GM18520 (cell line): Measurements from ENCODE around the gene ADAM8.

Source experiments
- ATAC-seq: cut with Tn5 transposase; IDR thresholded peaks from one replicate; pipeline ENCODE4 v1.9.1; 2021; ENCODE audit not compliant: unreplicated experiment

Gene ADAM8

DNA sequence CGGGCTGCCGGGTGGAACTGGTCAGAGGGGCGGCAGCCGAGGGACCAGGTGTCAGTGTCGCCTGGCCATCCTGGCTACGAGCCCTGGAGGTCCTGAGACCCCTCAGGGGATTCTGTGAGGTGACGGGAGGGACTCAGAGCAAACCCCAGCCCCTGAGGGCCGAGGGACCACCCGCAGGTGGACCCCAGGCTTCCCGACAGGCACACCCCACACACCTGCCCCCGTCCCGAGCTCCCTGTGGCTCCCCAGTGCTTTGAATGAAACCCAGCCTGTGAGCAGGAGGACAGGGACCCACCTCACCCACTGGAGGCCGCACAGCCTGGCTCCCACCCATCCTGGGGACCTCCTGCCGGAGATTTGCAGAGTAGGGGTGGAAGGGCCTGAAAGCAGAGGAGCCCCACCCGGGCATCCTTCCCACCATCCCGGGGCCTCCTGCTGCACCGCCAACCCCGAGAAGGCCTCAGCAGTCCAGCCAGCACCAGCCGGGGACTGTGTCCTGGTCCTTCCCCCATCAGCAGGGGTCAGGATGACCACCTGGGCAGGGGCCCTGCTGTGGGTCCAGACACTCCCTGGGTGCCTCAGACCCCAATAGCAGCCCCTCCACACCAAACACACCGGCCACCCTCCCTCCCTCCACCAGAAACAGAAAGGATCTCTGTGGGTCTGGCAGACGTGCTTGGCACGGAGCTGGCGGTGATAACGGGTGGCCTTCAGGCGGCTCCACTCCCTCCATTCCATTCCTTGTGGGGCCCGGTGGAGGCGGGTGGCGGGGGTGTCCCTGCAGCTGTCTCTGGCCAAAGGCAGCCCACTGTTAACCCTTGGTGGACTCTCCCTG is 25.1 kb downstream of the ADAM8 start:
- no peak for ATAC-seq

DNA sequence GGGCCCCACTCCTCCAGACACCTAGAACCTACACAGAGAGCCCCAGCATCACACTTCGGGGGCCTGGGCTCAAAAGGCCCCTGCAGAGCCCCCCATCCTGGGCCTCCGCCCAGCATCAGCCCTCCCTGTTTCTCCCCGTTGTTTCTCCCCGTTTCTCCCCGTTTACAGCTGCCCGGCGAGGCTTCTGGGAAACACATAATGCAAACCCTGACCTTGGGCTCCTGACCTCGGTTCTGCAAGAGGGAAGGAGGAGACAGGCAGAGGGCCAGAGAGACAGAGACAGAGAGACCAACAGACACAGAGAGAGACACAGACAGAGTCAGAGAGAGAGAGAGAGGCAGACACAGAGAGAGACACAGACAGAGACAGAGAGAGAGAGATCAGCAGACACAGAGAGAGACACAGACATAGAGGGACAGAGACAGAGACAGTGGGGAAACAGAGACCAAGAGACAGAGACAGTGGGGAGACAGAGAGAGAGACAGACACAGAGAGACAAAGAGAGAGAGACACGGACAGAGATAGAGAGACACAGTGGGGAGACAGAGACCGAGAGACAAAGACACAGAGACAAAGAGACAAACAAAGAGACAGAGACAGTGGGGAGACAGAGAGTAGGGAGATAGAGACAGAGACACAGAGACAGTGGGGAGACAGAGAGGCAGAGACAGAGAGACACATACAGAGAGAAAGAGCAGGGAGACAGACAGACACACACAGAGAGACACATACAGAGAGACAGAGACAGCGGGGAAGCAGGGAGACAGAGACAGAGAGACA is 26.5 kb downstream of the ADAM8 start:
- no peak for ATAC-seq

DNA sequence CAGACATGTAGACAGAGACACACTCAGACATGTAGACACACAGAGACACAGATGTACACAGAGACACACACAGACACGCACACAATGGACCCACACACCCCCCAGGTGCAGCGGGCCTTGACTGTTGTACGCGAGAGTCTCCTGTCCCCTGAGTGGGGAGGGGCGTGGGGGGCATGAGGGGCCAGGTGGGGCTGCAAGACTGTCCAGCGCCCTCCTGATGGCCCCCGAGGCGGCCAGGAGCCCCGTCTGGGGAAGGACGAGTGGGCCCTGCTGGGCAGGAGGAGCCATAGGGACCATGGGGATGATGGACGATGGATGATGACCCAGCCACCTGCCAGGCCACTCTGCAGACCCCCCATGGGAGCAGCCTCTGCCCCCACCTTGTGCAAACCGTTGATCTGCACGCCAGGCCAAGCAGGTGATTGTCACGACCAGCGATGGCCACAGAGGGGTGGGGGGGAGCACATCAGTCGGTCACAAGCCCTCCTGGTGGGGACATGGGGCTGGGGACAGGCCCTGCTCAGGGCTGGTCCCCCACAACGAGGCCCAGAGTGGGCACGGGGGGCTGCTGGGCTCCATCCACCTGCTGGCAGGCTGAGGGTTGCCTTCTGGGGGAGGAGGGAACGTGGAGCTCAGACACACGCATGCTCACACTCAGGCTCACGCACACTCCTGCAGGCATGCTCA is 27.4 kb downstream of the ADAM8 start:
- no peak for ATAC-seq

DNA sequence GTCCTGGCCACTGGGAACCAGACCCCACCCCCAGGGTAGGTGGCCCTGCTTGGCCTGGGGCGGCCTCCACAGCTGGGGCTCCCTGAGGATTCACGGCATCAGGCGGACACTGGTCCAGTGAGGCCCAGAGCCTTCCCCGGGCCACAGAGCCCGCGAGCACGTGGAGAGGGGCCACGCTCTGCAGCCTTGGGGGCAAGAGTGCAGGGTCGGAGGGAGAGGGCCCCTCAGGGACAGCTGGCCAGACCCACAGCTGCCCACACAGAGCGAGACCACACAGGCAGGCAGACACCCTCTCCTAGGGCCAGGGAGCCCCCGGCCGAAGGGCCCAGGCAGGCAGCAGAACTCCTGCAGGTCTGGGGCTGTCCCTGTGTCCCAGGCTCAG is 28.3 kb downstream of the ADAM8 start:
- no peak for ATAC-seq

DNA sequence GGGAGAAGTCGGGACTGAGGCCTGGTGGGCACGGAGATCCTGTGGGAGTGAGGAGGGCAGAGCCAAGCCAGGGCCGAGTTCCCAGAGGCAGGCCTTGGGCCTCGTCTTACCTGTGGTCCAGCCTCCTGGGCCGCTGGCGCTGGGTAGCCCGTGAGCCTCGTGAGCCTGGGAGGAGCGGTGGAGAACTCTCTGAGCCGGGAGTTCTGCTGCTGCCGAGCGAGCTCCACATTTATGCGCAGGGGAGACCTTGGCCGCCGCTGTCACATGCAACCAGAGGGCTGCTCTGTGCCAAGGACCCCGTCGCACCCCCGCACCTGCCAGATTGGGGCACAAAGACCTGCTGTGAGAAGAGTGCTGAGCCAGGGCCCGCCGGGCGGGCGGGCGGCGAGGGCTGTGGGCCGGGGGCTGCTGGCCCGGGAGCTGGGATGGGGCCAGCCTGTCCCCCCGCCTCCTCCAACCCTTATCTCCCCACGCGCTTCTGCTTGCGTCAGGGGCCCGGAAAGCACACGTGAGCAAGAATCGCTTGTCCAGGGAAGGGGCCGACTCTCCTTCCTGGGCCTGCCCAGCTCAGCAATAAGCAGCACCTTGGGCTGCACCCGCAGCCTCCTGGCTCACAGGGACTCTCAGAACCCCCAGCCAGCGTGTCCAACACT is 28.9 kb downstream of the ADAM8 start:
- no peak for ATAC-seq

DNA sequence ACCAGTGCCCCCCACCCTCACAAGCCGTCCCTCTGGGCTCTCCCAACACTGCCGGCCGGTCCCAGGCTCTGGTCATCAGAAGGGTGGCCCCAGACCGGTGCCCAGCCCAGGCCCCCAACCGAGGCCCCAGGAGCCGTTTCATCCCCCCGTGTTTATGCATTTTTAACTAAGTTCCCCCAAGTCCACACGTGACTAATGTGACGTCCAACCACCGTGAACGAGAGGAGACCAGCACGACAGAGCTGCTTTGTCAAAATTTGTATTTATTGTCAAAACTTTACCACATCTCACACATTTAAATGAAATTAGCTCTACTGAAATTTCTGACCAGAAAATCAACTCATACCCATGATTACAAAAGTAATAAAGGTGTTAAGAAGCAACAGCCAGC is 30.4 kb downstream of the ADAM8 start:
- no peak for ATAC-seq

GRCh38 chr10:133245439-133246235 is 31.0 kb downstream of the ADAM8 start:
- no peak for ATAC-seq

GRCh38 chr10:133243593-133243992 is 33.1 kb downstream of the ADAM8 start:
- ATAC-seq, result no peak

DNA sequence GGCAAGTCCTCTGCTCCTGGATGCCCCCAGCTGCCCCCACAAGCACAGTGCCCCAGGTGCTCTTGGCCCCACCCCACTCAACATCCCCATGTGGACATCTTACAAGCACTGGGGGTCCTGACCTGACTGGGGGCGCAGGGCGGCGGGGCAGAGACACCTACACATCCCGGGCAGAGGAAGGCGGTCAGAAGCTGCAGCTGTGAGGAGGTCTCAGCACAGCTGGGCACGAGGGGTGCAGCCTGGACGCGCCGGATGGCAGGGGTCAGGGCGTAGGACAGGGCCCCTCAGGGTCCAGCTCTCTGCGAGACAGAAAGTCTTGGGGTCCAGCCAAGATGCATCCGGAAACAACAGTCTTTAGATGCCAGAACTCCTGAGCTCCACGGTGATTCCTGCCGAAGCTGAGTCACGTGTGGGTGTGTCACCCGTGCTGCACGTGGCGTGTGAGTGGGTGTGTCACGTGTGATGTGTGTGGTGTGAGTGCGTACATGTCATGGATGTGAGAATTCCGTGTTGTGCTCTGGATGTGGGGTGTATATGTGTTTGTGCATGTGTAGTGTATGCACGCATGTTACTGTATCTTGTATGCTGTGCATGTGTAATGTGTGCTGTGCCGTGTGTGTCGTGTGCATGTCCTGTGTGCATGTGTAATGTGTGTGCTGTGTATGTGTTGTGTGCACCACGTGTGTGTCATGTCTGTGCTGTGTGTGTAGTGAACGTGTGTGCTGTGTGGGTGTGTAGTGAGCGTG is 33.9 kb downstream of the ADAM8 start:
- ATAC-seq, result no peak

DNA sequence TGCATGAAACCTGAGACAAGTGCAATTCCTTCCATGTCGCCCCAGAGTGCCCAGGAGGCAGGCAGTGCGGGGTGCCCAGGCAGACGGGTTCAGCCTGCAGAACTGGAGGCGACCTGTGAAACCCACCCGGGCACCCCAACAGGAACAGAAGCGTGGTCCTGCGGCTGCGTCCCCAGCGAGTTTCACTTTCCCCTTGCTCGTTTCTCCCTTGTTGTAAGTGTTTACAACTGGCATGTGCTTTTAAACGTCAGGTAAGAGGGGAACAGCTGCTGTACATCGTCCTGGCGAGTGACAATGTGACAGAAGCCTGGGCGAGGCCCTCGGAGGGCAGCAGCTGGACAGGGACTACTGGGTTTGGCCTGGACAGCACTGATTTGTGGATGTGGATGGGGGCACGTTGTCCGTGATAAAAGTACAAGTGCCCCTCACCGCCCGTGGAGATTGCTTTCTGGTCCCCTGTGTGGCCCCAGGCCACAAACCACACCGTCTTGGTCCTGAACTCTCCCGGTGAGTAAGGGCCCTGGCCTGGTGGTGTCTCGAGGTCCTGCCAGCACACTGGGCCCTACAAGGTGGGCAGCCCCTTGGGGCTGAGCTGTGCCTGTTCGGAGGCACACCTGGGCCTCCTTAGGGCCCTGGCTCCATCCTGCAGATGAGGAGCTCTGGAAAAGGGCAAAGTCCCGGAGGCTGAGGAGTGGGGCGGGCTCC is 35.0 kb downstream of the ADAM8 start:
- no peak for ATAC-seq

GRCh38 chr10:133239990-133240389 is 36.7 kb downstream of the ADAM8 start:
- ATAC-seq, result no peak

DNA sequence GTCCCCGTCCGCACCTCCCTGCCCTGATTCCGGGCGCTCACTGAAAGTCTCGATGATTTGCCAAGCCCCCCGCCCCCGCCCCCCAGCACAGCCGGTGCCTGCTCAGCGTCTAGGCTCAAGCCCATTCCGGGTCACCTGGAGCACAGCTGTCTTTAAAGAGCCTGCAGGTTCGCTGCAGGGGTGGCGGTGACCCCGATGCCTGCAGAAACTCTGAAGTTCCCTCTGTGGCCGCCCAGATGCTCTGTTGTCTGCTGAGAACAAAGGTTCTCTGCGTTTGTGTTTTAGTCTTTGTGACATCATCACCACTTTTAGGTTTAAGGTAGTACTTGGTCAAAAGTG is 38.2 kb downstream of the ADAM8 start:
- ATAC-seq, result no peak

DNA sequence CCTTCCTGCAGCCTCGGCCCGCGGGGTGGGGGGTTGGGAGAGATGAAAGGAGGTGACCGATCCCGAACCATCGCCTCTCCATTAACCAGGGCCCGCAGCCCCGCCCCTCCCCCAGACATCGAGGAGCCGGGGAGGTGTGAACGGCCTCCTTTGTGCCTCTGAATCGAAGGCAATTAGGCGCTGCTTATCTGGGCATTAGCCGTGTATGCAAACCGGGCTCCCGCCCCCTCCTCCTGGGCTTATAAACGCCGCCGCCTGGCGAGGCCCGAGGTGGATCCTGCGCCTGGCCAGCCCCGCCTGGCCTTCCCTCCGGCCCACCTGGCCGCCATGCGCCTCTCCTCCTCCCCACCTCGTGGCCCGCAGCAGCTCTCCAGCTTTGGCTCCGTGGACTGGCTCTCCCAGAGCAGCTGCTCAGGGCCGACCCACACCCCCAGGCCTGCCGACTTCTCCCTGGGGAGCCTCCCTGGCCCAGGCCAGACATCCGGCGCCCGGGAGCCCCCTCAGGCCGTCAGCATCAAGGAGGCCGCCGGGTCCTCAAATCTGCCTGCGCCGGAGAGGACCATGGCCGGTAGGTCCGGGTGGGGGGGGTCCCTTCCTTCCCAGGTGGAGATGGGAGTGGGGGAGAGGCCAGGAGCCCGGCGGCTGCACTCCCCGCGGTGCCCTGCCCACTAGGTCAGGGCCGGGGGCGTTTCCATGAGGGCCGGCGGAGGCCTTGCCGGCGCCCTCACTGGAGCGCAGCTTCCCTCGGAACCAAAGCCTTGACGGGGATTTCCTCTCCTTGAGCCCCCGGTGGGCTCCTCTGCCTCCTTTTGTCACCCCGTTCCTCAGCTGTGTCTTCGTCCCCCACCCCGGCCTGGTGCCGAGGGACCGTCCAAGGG is 38.8 kb downstream of the ADAM8 start, which contains the start of gene VENTX:
Gene VENTX, plus strand, starts transcription at position 268 of the 878 bp plus-strand sequence. Its CDS starts 60 bp downstream, at position 328.
- ATAC-seq, result no peak

DNA sequence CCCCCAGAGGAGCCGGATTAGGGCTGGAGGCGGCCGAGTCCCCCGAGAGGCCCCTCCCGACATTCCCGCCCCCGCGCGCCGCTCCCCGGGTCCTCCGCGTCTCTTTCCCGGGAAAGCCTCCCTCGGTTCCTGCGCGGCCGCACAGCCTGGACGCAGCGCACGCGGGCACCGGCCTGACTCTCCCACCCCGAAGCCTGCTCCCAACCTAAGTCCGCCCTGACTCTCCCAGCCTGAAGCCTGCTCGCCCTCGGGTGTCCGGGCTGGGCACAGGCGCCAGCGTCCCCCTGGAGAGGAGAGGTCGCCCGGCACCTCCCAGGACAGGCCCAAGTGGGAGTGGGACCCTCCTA is 39.5 kb downstream of the ADAM8 start:
- ATAC-seq, result no peak

DNA sequence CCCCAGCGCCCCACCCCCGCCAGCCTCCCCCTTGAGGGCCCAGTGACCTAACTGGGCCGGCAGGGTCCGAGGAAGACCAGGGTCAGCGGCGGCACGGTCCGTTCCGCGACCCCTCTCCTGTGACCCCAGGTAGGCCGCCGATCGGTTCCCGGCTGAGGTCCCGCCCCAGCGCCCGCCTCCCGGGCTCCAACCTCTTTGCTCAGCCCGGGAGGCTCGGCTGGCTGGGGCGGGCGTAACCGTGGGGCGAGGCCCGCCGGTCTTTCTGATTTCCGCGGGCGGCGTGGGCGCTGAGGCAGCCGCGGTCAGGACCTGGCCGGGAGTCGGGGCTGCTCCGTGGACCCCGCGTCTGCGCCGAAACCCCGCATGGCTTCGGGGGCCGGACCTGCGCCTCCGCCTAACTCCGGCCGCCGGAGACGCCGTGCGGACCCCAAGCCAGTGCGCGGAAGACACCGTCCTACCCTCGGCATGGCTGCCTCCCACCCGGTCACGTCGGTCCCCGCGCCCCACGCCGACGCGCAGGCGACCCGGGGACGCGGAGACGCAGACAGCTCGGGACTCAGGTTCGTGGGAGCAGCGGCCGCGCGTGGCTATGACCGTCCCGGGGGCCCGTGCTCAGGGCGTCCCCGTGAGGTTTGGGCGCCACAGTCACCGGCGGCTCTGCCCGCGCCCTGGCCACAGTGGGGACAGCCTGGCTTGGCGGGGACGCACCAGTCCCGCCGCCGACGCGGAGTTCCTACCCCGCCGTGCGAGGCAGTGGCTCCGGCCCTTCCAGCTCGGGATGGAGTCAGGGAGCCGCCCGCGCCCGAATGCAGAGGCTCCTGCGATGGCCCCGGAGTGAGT is 40.0 kb downstream of the ADAM8 start:
- no peak for ATAC-seq

DNA sequence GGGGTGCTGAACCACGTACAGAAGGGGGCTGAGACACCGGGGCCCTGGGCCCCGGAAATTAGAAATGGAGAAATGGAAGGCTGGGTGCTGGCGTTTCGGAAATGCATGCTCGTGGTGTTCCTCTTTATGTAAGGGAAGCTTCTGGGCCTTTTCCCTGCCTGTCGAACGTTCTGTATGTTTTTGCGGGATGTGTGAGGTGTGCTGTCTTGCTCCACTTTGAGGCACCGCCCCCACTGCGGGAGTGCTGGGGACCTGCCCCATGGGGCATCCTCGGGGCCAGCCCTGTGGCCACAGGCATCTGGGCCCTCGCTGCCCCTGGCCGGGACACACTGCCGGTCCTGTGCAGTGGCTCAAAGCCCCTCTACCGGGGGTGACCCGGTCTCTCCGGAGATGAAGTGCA is 40.7 kb downstream of the ADAM8 start:
- ATAC-seq, result no peak

- no peak for ATAC-seq
Observed at GRCh38 chr10:133235265-133235855, 41.3 kb downstream of the ADAM8 start.
